ENCODE measurements around the gene CYP27B1. TPM values are rescaled to one million over a fixed set of nuclear protein-coding genes. Genes with fewer than 3 reads are reported as not detected.
A peak's percentile ranks its signal among the peaks of the same experiment; 100 is the strongest.

Gene CYP27B1
- total and polyA plus RNA-seq, 5 donors from 2014 or later = 0.14 to 0.26 TPM; not detected in 3

DNA sequence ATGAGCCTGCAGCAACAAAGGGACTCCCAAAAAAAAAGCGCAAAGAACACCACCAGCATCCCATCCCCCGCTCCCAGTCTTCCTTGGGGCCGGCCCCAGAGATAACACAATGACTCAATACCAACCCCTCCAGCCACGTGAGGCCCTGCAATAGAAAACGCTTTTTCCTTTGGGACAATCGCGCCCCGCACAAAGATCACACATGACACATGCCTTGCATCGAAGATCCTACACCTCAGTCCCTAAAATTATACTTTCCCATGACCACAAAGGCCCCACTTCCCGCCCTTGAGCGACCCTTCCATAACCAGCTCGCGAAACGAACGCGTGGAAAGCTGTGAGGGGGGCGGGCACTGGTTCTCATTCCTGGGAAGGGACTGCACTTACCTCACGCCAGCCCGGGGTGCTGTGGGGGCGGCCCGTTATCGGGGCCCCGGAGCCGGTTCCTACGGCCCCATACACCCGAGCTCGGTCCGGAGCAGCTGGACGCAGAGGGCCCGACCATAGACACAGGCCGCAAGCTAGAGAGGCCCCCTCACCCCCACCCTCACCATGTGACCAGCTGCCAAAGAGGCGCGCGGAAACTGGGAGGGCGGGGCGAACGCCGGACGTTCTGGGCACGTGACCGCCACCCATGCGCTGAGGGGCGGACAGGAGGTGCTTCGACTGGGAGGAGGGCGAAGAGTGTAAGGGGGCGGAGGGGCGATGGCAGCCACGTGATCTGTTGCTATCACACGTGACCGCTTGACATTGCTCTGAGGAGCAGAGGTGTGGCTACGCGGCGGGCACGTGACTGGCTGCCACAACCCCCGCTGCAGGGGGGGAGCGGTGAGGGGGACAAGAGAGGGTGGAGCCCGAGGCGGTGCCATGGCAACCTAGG is 14.8 kb downstream of the CYP27B1 start, which contains the start of gene CDK4:
TSS of gene CDK4 (minus strand) at position 523 of the 880 bp plus-strand sequence. CDS start 593 bp downstream, outside the sequence.
- Mint-ChIP-seq H3K4me1 (peaks cover 22 to 61% (median 42%) of the 10 kb centered on the region in 4 donors), H3K4me3 (peak within 1 kb of the TSS; percentile 90 to 98 (median 93)), H3K27me3 (peaks cover 4% of the 10 kb centered on the region), H3K9me3 (no peaks in the 10 kb centered on the region), H3K36me3 (peaks cover 10% of the 10 kb centered on the region), H3K27ac (peak within 1 kb of the TSS; percentile 69 to 99 (median 98))
- ATAC-seq (ENCODE audit: low read depth in 2 of 2) = peak; percentile 83 to 85
- no peaks in the 10 kb centered on the region for H3K9me3 ChIP-seq (ENCODE audit: control insufficient read depth in 2 of 2, low read length in 2 of 2)
- H3K27ac ChIP-seq (ENCODE audit: insufficient read depth, low read length, poor library complexity, severe bottlenecking) = peak within 1 kb of the TSS; percentile 92
- peaks cover 24% of the 10 kb centered on the region for H3K36me3 ChIP-seq (ENCODE audit: control insufficient read depth, insufficient read depth, low read length)
- DNase-seq = peak; percentile 99 to 100 (median 100)
- H3K4me1 ChIP-seq (ENCODE audit: control insufficient read depth, insufficient read depth, low read length, poor library complexity, severe bottlenecking) = peaks cover 47% of the 10 kb centered on the region
- H3K4me3 ChIP-seq (ENCODE audit: low read depth, low read length) = peak within 1 kb of the TSS; percentile 69
- H3K27me3 ChIP-seq (ENCODE audit: control insufficient read depth, insufficient read depth, low read length) = no peaks in the 10 kb centered on the region

GRCh38 chr12:57751432-57751787 is 15.5 kb downstream of the CYP27B1 start:
- H3K36me3 ChIP-seq (ENCODE audit: control insufficient read depth, insufficient read depth, low read length) = peaks cover 25% of the 10 kb centered on the region
- Mint-ChIP-seq H3K27me3 (peaks cover 4% of the 10 kb centered on the region), H3K27ac (peak overlapping the region; percentile 64 to 99 (median 98)), H3K4me3 (peak overlapping the region; percentile 90 to 98 (median 93)), H3K9me3 (no peaks in the 10 kb centered on the region), H3K4me1 (peaks cover 16 to 59% (median 37%) of the 10 kb centered on the region in 4 donors), H3K36me3 (peaks cover 10% of the 10 kb centered on the region)
- H3K4me1 ChIP-seq (ENCODE audit: control insufficient read depth, insufficient read depth, low read length, poor library complexity, severe bottlenecking) = peaks cover 41% of the 10 kb centered on the region
- no peaks in the 10 kb centered on the region for H3K27me3 ChIP-seq (ENCODE audit: control insufficient read depth, insufficient read depth, low read length)
- H3K27ac ChIP-seq (ENCODE audit: insufficient read depth, low read length, poor library complexity, severe bottlenecking) = peak overlapping the region; percentile 92
- no peak for ATAC-seq (ENCODE audit: low read depth in 2 of 2)
- DNase-seq = no peak
- H3K4me3 ChIP-seq (ENCODE audit: low read depth, low read length) = peak overlapping the region; percentile 63
- H3K9me3 ChIP-seq (ENCODE audit: control insufficient read depth in 2 of 2, low read length in 2 of 2) = no peaks in the 10 kb centered on the region

GRCh38 chr12:57750561-57751431 is 16.1 kb downstream of the CYP27B1 start:
- Mint-ChIP-seq H3K36me3 (peaks cover 10% of the 10 kb centered on the region), H3K27me3 (no peaks in the 10 kb centered on the region), H3K27ac (peak overlapping the region; percentile 64 to 99 (median 98)), H3K4me3 (peak overlapping the region; percentile 49 to 98 (median 93)), H3K9me3 (no peaks in the 10 kb centered on the region), H3K4me1 (peaks cover 12 to 60% (median 36%) of the 10 kb centered on the region in 4 donors)
- Histone ChIP-seq H3K9me3 (ENCODE audit: control insufficient read depth in 2 of 2, low read length in 2 of 2) (no peaks in the 10 kb centered on the region), H3K4me1 (ENCODE audit: control insufficient read depth, insufficient read depth, low read length, poor library complexity, severe bottlenecking) (peaks cover 35% of the 10 kb centered on the region), H3K36me3 (ENCODE audit: control insufficient read depth, insufficient read depth, low read length) (peaks cover 25% of the 10 kb centered on the region), H3K27me3 (ENCODE audit: control insufficient read depth, insufficient read depth, low read length) (no peaks in the 10 kb centered on the region), H3K4me3 (ENCODE audit: low read depth, low read length) (peak overlapping the region; percentile 63), H3K27ac (ENCODE audit: insufficient read depth, low read length, poor library complexity, severe bottlenecking) (peak overlapping the region; percentile 92)
- DNase-seq = no peak
- ATAC-seq (ENCODE audit: low read depth in 2 of 2) = no peak

- Mint-ChIP-seq H3K27me3 (no peaks in the 10 kb centered on the region), H3K36me3 (peaks cover 14% of the 10 kb centered on the region), H3K27ac (peak overlapping the region in 1 of 3 donors; percentile 13), H3K4me3 (peak overlapping the region in 1 of 4 donors; percentile 18), H3K4me1 (peaks cover 12 to 71% (median 40%) of the 10 kb centered on the region in 4 donors), H3K9me3 (no peaks in the 10 kb centered on the region)
- Histone ChIP-seq H3K4me3 (ENCODE audit: low read depth, low read length) (no peak overlapping the region), H3K9me3 (ENCODE audit: control insufficient read depth in 2 of 2, low read length in 2 of 2) (no peaks in the 10 kb centered on the region), H3K4me1 (ENCODE audit: control insufficient read depth, insufficient read depth, low read length, poor library complexity, severe bottlenecking) (peaks cover 43% of the 10 kb centered on the region), H3K36me3 (ENCODE audit: control insufficient read depth, insufficient read depth, low read length) (peaks cover 25% of the 10 kb centered on the region), H3K27me3 (ENCODE audit: control insufficient read depth, insufficient read depth, low read length) (no peaks in the 10 kb centered on the region), H3K27ac (ENCODE audit: insufficient read depth, low read length, poor library complexity, severe bottlenecking) (no peak overlapping the region)
- DNase-seq = no peak
- ATAC-seq (ENCODE audit: low read depth in 2 of 2) = no peak
Observed at GRCh38 chr12:57749061-57749460, 17.8 kb downstream of the CYP27B1 start.

- peaks cover 0 to 61% (median 28%) of the 10 kb centered on the region in 4 donors for H3K4me1 Mint-ChIP-seq
- H3K4me1 ChIP-seq (ENCODE audit: control insufficient read depth, insufficient read depth, low read length, poor library complexity, severe bottlenecking) = peaks cover 43% of the 10 kb centered on the region
- ATAC-seq (ENCODE audit: low read depth in 2 of 2) (no peak), DNase-seq (no peak)
- peaks cover 0 to 1% (median 0%) of the 10 kb centered on the region in 7 donors for H3K9me3 Mint-ChIP-seq
- no peaks in the 10 kb centered on the region for H3K27me3 Mint-ChIP-seq
- H3K36me3 ChIP-seq (ENCODE audit: control insufficient read depth, insufficient read depth, low read length) = peaks cover 25% of the 10 kb centered on the region
- H3K36me3 Mint-ChIP-seq = peaks cover 14% of the 10 kb centered on the region
- no peaks in the 10 kb centered on the region for H3K27me3 ChIP-seq (ENCODE audit: control insufficient read depth, insufficient read depth, low read length)
- no peak overlapping the region for H3K27ac ChIP-seq (ENCODE audit: insufficient read depth, low read length, poor library complexity, severe bottlenecking)
- H3K4me3 ChIP-seq (ENCODE audit: low read depth, low read length) = no peak overlapping the region
- H3K27ac Mint-ChIP-seq = peak overlapping the region; percentile 89 to 97 (median 97)
- no peaks in the 10 kb centered on the region for H3K9me3 ChIP-seq (ENCODE audit: control insufficient read depth in 2 of 2, low read length in 2 of 2)
- H3K4me3 Mint-ChIP-seq = peak overlapping the region; percentile 86 to 93 (median 92)
Observed at GRCh38 chr12:57746025-57746424, 20.9 kb downstream of the CYP27B1 start.

GRCh38 chr12:57745485-57745881 is 21.4 kb downstream of the CYP27B1 start:
- Histone ChIP-seq H3K4me1 (ENCODE audit: control insufficient read depth, insufficient read depth, low read length, poor library complexity, severe bottlenecking) (peaks cover 47% of the 10 kb centered on the region), H3K4me3 (ENCODE audit: low read depth, low read length) (peak overlapping the region; percentile 84), H3K27me3 (ENCODE audit: control insufficient read depth, insufficient read depth, low read length) (no peaks in the 10 kb centered on the region), H3K36me3 (ENCODE audit: control insufficient read depth, insufficient read depth, low read length) (peaks cover 25% of the 10 kb centered on the region), H3K27ac (ENCODE audit: insufficient read depth, low read length, poor library complexity, severe bottlenecking) (peak overlapping the region; percentile 93), H3K9me3 (ENCODE audit: control insufficient read depth in 2 of 2, low read length in 2 of 2) (no peaks in the 10 kb centered on the region)
- peaks cover 0 to 2% (median 0%) of the 10 kb centered on the region in 7 donors for H3K9me3 Mint-ChIP-seq
- no peaks in the 10 kb centered on the region for H3K27me3 Mint-ChIP-seq
- peak overlapping the region; percentile 86 to 93 (median 92) for H3K4me3 Mint-ChIP-seq
- peaks cover 17% of the 10 kb centered on the region for H3K36me3 Mint-ChIP-seq
- peaks cover 0 to 61% (median 32%) of the 10 kb centered on the region in 4 donors for H3K4me1 Mint-ChIP-seq
- ATAC-seq (ENCODE audit: low read depth in 2 of 2) (no peak), DNase-seq (no peak)
- peak overlapping the region; percentile 89 to 97 (median 97) for H3K27ac Mint-ChIP-seq

- peaks cover 23% of the 10 kb centered on the region for H3K36me3 ChIP-seq (ENCODE audit: control insufficient read depth, insufficient read depth, low read length)
- H3K4me1 Mint-ChIP-seq = peaks cover 0 to 60% (median 32%) of the 10 kb centered on the region in 4 donors
- peaks cover 0 to 2% (median 0%) of the 10 kb centered on the region in 7 donors for H3K9me3 Mint-ChIP-seq
- H3K4me3 ChIP-seq (ENCODE audit: low read depth, low read length) = peak within 1 kb of the TSS; percentile 84
- H3K27ac Mint-ChIP-seq = peak within 1 kb of the TSS; percentile 89 to 97 (median 97)
- H3K4me1 ChIP-seq (ENCODE audit: control insufficient read depth, insufficient read depth, low read length, poor library complexity, severe bottlenecking) = peaks cover 52% of the 10 kb centered on the region
- H3K36me3 Mint-ChIP-seq = peaks cover 14% of the 10 kb centered on the region
- H3K9me3 ChIP-seq (ENCODE audit: control insufficient read depth in 2 of 2, low read length in 2 of 2) = no peaks in the 10 kb centered on the region
- H3K27me3 ChIP-seq (ENCODE audit: control insufficient read depth, insufficient read depth, low read length) = no peaks in the 10 kb centered on the region
- H3K27ac ChIP-seq (ENCODE audit: insufficient read depth, low read length, poor library complexity, severe bottlenecking) = peak within 1 kb of the TSS; percentile 93
- ATAC-seq (ENCODE audit: low read depth in 2 of 2) = peak; percentile 80 to 82
- DNase-seq = peak; percentile 92 to 98 (median 96)
- peak within 1 kb of the TSS; percentile 86 to 93 (median 92) for H3K4me3 Mint-ChIP-seq
- no peaks in the 10 kb centered on the region for H3K27me3 Mint-ChIP-seq
Observed at GRCh38 chr12:57744777-57745484, 21.9 kb downstream of the CYP27B1 start, which contains the start of gene TSPAN31. Gene TSPAN31, plus strand, starts transcription at chr12:57745039. Its CDS starts 116 bp downstream, at chr12:57745155.

All from CD4-positive, CD25-positive, alpha-beta regulatory T cell (primary cell).